Activated T-helper 9 cell treated with anti-CD3 and anti-CD28 coated beads, Interleukin-2, amount 50 U/mL, for 16 hours (primary cell): ENCODE measurements around the gene IL1R2.

Source experiments
- DNase-seq: peaks from one replicate; pipeline ENCODE4 v3.0.0-alpha.2; 2020; ENCODE audit warnings: low read depth

IL1R2 gene

GRCh38 chr2:101991721-101992145, at the start of gene IL1R2:
TSS of gene IL1R2 (plus strand) at chr2:101991960. CDS start at chr2:102008576, 16,616 bp downstream.
- no peak for DNase-seq

- no peak for DNase-seq
Observed at GRCh38 chr2:101942851-101943250, 48.9 kb upstream of the IL1R2 start.

- no peak for DNase-seq
Observed at GRCh38 chr2:101946372-101947039, 45.3 kb upstream of the IL1R2 start.

GRCh38 chr2:101947374-101947773, 44.4 kb upstream of the IL1R2 start:
- DNase-seq = no peak

- DNase-seq = no peak
Observed at GRCh38 chr2:101948625-101949155, 43.1 kb upstream of the IL1R2 start.

- no peak for DNase-seq
Observed at GRCh38 chr2:101949304-101949703, 42.5 kb upstream of the IL1R2 start.

- no peak for DNase-seq
Observed at GRCh38 chr2:101951296-101951695, 40.5 kb upstream of the IL1R2 start.

GRCh38 chr2:101952551-101952950, 39.2 kb upstream of the IL1R2 start:
- DNase-seq = no peak

- DNase-seq = no peak
Observed at GRCh38 chr2:101956465-101957438, 35.0 kb upstream of the IL1R2 start.

GRCh38 chr2:101958061-101958460, 33.7 kb upstream of the IL1R2 start:
- no peak for DNase-seq

- DNase-seq = no peak
Observed at GRCh38 chr2:101960819-101961337, 30.9 kb upstream of the IL1R2 start.

GRCh38 chr2:101961338-101962191, 30.2 kb upstream of the IL1R2 start:
- no peak for DNase-seq

- DNase-seq = no peak
Observed at GRCh38 chr2:101962309-101962708, 29.5 kb upstream of the IL1R2 start.

GRCh38 chr2:101963198-101963597, 28.6 kb upstream of the IL1R2 start:
- DNase-seq = no peak

GRCh38 chr2:101967826-101968513, 23.8 kb upstream of the IL1R2 start:
- DNase-seq = no peak

GRCh38 chr2:101969723-101970122, 22.0 kb upstream of the IL1R2 start:
- no peak for DNase-seq

- no peak for DNase-seq
Observed at GRCh38 chr2:101970901-101971300, 20.9 kb upstream of the IL1R2 start.

GRCh38 chr2:101971836-101972235, 19.9 kb upstream of the IL1R2 start:
- DNase-seq = no peak

GRCh38 chr2:101972621-101973434, 18.9 kb upstream of the IL1R2 start:
- no peak for DNase-seq

GRCh38 chr2:101974663-101975062, 17.1 kb upstream of the IL1R2 start:
- no peak for DNase-seq
